GM12878 (cell line): Measurements from ENCODE around the gene SOS1. TPM values are rescaled to one million over a fixed set of nuclear protein-coding genes. Genes with fewer than 3 reads are reported as not detected.

ENCODE experiments used
- ATAC-seq: fragments of 200-7000 bp; cut with Tn5 transposase; 3 replicates; pipeline ENCODE4 v1.9.1; 2020; ENCODE audit warnings: mild to moderate bottlenecking, moderate library complexity
- BruUV-seq: library from RNA; stranded (reverse); fragments of 400-500 nt; replicated peaks from 2 replicates; lab custom pipeline; 2021; lab: Mats Ljungman, UMichigan
- CTCF ChIA-PET: fragments of 300-600 bp; sonication (Branson Sonifier 250); formaldehyde crosslinking; extraction: SDS; loops from one replicate; lab custom pipeline; 2021; ENCODE audit warnings: inconsistent platforms; lab: Yijun Ruan, JAX
- POLR2A ChIA-PET: fragments of 350-600 bp; formaldehyde crosslinking; extraction: SDS; loops from one replicate; lab custom pipeline; 2021; ENCODE audit warnings: inconsistent platforms; lab: Charles Lee
- RAD21 ChIA-PET: fragments of 300-600 bp; sonication (Branson Sonifier 250); formaldehyde crosslinking; loops from one replicate; lab custom pipeline; 2023; ENCODE audit warnings: antibody characterized with exemption; ENCODE audit not compliant: unreplicated experiment; lab: Charles Lee
- SMC1A ChIA-PET: fragments of 300-600 bp; sonication (Branson Sonifier 250); formaldehyde crosslinking; loops from one replicate; lab custom pipeline; 2023; ENCODE audit not compliant: unreplicated experiment, uncharacterized antibody; lab: Charles Lee
- DNase-seq: peaks from one replicate; pipeline ENCODE4 v3.0.0-alpha.2; 2011; ENCODE audit warnings: low read depth, low spot score
- FAIRE-seq: peaks from 3 replicates; lab custom pipeline; 2011; peaks lifted over from hg19 to GRCh38; lab: Jason Lieb, UNC
- H2AFZ ChIP-seq: 2 replicates; pipeline ENCODE4 v1.6.0; 2011; ENCODE audit warnings: low read depth, low read length, control low read depth; ENCODE audit not compliant: control insufficient read depth
- H3K27ac ChIP-seq: 2 replicates; pipeline ENCODE4 v1.5.1; 2011; ENCODE audit warnings: control low read depth; ENCODE audit not compliant: control insufficient read depth, insufficient read depth
- H3K27me3 ChIP-seq, 2 experiments: replicated peaks in 1 of 2; 2 replicates each; pipeline versions ENCODE4 v1.6.0 to v1.6.1; 2011; ENCODE audit warnings: low read length in 1 of 2; ENCODE audit not compliant: control insufficient read depth in 2 of 2, insufficient read depth in 2 of 2
- H3K36me3 ChIP-seq, 2 experiments: 2 replicates each; pipeline ENCODE4 v1.5.1; 2011; ENCODE audit warnings: low read length in 1 of 2; ENCODE audit not compliant: control insufficient read depth in 2 of 2, insufficient read depth in 2 of 2
- H3K4me1 ChIP-seq: 2 replicates; pipeline ENCODE4 v1.6.1; 2011; ENCODE audit warnings: mild to moderate bottlenecking, low read length, moderate library complexity, mixed read lengths; ENCODE audit not compliant: control insufficient read depth, insufficient read depth
- H3K4me2 ChIP-seq: 2 replicates; pipeline ENCODE4 v1.6.0; 2011; ENCODE audit warnings: control low read depth; ENCODE audit not compliant: control insufficient read depth, insufficient read depth
- H3K4me3 ChIP-seq: fragments of 200-600 bp; sonication (generic); 2 replicates; pipeline ENCODE4 v1.5.1; 2016
- H3K79me2 ChIP-seq: 2 replicates; pipeline ENCODE4 v1.6.0; 2011; ENCODE audit warnings: low read length; ENCODE audit not compliant: control insufficient read depth, insufficient read depth
- H3K9ac ChIP-seq: 2 replicates; pipeline ENCODE4 v1.8.0; 2011; ENCODE audit warnings: low read length, control low read depth, mixed read lengths; ENCODE audit not compliant: control insufficient read depth, insufficient read depth
- H3K9me3 ChIP-seq: replicated peaks from 3 replicates; pipeline ENCODE4 v1.5.1; 2011; ENCODE audit warnings: mild to moderate bottlenecking, low read length; ENCODE audit not compliant: control insufficient read depth, insufficient read depth
- H4K20me1 ChIP-seq: 2 replicates; pipeline ENCODE4 v1.6.0; 2011; ENCODE audit not compliant: control insufficient read depth, insufficient read depth
- BHLHE40 ChIP-seq, 2 experiments: fragments of 450-650 bp in 1 of 2; IDR thresholded peaks; 2 replicates each; pipeline ENCODE4 v1.6.1; 2011 to 2017; ENCODE audit warnings: low read depth in 2 of 2, borderline replicate concordance in 1 of 2, improper control_type of control experiment in 1 of 2, low read length in 1 of 2, mild to moderate bottlenecking in 1 of 2
- CREB1 ChIP-seq: IDR thresholded peaks from 2 replicates; pipeline ENCODE4 v1.6.1; 2012; ENCODE audit warnings: low read depth, mild to moderate bottlenecking, inconsistent platforms
- NR2C2 ChIP-seq: IDR thresholded peaks from 2 replicates; pipeline ENCODE4 v1.6.1; 2011; ENCODE audit warnings: borderline replicate concordance, low read depth; ENCODE audit not compliant: control insufficient read depth, insufficient read length
- NR2F1 ChIP-seq: fragments of 450-650 bp; conservative IDR thresholded peaks from 2 replicates; pipeline ENCODE4 v1.6.1; 2017; ENCODE audit warnings: mild to moderate bottlenecking
- RELA ChIP-seq: fragments of 450-650 bp; IDR thresholded peaks from 2 replicates; pipeline ENCODE4 v1.8.0; 2014; ENCODE audit warnings: borderline replicate concordance; ENCODE audit not compliant: partially characterized antibody
- ZNF207 ChIP-seq: fragments of 450-650 bp; IDR thresholded peaks from 2 replicates; pipeline ENCODE4 v1.6.1; 2014; ENCODE audit warnings: antibody characterized with exemption, mild to moderate bottlenecking, borderline replicate concordance
- WGBS: methylation state at CpG from one replicate; pipeline ENCODE4 v1.1.6; 2016; ENCODE audit warnings: low lambda C conversion rate; ENCODE audit not compliant: insufficient replicate concordance, insufficient coverage; ENCODE audit errors: missing lambda C conversion rate; 5-methylcytosine and 5-hydroxymethylcytosine counted together
- in situ Hi-C: fragments of 300-500 bp; cut with MboI; formaldehyde crosslinking; loops from 9 replicates; pipeline ENCODE4 v1.14.3; 2018; ENCODE audit warnings: mixed read lengths
- intact Hi-C: fragments of 100-400 bp; cut with micrococcal nuclease; formaldehyde crosslinking; loops from one replicate; pipeline ENCODE4 v1.14.2; 2022; ENCODE audit not compliant: unreplicated experiment
- polyA plus RNA-seq, 11 experiments: library from polyadenylated mRNA; depleted of rRNA in 4 of 11; unstranded in 6 of 11; stranded (reverse) in 5 of 11; fragments of >200 nt; fragmentation: Nextera tagmentation in 4 of 11; fragmentation: Illumina TruSeq in 1 of 11; extraction: Ambion mirVana in 4 of 11; extraction: Trizol in 1 of 11; gene quantifications; 1 replicate in 1 of 11; 2 replicates in 10 of 11; pipeline versions ENCODE4 v1.2.1 to v1.2.3, GENCODE V29; 2011 to 2016; ENCODE audit warnings: inconsistent platforms in 2 of 11, missing spikeins in 2 of 11, low read depth in 1 of 11
- total RNA-seq, 4 experiments: library from RNA; depleted of rRNA in 3 of 4; stranded (reverse); fragments of >200 nt in 3 of 4; fragmentation: Illumina TruSeq in 1 of 4; extraction: Trizol in 1 of 4; gene quantifications; 2 replicates each; pipeline versions ENCODE4 v1.2.1 to v1.2.3, GENCODE V29; 2013 to 2021

The SOS1 gene
- total and polyA plus RNA-seq, 10 of the 15 experiments (the other 5 are each of a cell fraction or from before 2014, with no cell fraction given): 2.1 to 24.1 (median 8.5) TPM

GRCh38 chr2:39017334-39017733, 103.5 kb downstream of the SOS1 start (continued):
- TF ChIP-seq NR2C2 (no peak), NR2F1 (no peak)

- FAIRE-seq (no peak), DNase-seq (no peak), ATAC-seq (no peak)
- POLR2A ChIA-PET: no interaction called here
- no peak for TF ChIP-seq RELA
- TF ChIP-seq BHLHE40 (IDR thresholded peaks at IDR 0.05; ENCODE audit: borderline replicate concordance in 1 of 2, low read depth in 2 of 2, low read length in 1 of 2): no peak
- TF ChIP-seq ZNF207: no peak
- no peak for TF ChIP-seq CREB1
- Histone ChIP-seq H3K9ac (no peak overlapping the region), H3K4me2 (no peak overlapping the region), H3K27me3 (no peaks in the 10 kb centered on the region), H2AFZ (no peak overlapping the region), H3K4me3 (no peak overlapping the region), H4K20me1 (no peaks in the 10 kb centered on the region), H3K4me1 (no peaks in the 10 kb centered on the region), H3K36me3 (peaks cover 0 to 6% of the 10 kb centered on the region in 2 experiments; a peak in 1 of 4 replicates), H3K9me3 (no peaks in the 10 kb centered on the region), H3K27ac (no peak overlapping the region), H3K79me2 (no peaks in the 10 kb centered on the region)
- CTCF ChIA-PET: interaction anchor here (1.0 to 1.7 kb wide), 3 partner anchors 11 to 214 kb away, joined by 3 to 6 read pairs (median 3); no protein-coding TSS in a partner anchor
- intact Hi-C loops (no loop called here), in situ Hi-C loops (no loop called here)
- WGBS: 85% methylated on average over 1 of the region's 1 CpG
- SMC1A ChIA-PET: interaction anchor here (1.0 to 1.3 kb wide), 3 partner anchors 17 to 213 kb away, joined by 3 to 5 read pairs (median 4); no protein-coding TSS in a partner anchor
- RAD21 ChIA-PET: no interaction called here
- no TSS peak for BruUV-seq
Observed at GRCh38 chr2:39015424-39015823, 105.4 kb downstream of the SOS1 start.
